Raji (cell line): ENCODE results near the gene GDI1.

Experiments used
- POLR2A ChIP-seq: IDR thresholded peaks from 2 replicates; pipeline ENCODE4 v1.6.1; 2011; ENCODE audit warnings: low read depth, low read length, control low read depth; ENCODE audit not compliant: insufficient read depth

Gene GDI1

GRCh38 chrX:154430916-154431315 lies 6.0 kb upstream of the GDI1 start:
- TF ChIP-seq POLR2A: no peak

- no peak for TF ChIP-seq POLR2A
These were observed 5.6 kb upstream of the GDI1 start for GRCh38 chrX:154431341-154431740.

DNA sequence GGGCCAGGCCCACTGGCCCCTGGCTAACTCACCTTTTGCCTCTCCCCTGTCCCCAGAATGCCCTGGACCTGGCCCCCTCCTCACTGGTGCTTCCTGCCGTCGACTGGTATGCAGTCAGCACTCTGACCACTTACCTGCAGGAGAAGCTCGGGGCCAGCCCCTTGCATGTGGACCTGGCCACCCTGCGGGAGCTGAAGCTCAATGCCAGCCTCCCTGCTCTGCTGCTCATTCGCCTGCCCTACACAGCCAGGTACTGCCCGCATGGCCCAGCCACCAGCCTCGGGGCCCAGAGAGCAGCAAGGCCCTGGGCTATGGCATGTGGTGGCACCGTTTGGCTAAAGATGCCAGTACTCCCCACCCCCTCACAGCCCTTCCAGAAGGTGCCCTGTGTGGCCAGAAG lies 4.7 kb upstream of the GDI1 start:
- TF ChIP-seq POLR2A: no peak

- no peak for TF ChIP-seq POLR2A
These were observed 3.3 kb upstream of the GDI1 start for GRCh38 chrX:154433605-154434004.

DNA sequence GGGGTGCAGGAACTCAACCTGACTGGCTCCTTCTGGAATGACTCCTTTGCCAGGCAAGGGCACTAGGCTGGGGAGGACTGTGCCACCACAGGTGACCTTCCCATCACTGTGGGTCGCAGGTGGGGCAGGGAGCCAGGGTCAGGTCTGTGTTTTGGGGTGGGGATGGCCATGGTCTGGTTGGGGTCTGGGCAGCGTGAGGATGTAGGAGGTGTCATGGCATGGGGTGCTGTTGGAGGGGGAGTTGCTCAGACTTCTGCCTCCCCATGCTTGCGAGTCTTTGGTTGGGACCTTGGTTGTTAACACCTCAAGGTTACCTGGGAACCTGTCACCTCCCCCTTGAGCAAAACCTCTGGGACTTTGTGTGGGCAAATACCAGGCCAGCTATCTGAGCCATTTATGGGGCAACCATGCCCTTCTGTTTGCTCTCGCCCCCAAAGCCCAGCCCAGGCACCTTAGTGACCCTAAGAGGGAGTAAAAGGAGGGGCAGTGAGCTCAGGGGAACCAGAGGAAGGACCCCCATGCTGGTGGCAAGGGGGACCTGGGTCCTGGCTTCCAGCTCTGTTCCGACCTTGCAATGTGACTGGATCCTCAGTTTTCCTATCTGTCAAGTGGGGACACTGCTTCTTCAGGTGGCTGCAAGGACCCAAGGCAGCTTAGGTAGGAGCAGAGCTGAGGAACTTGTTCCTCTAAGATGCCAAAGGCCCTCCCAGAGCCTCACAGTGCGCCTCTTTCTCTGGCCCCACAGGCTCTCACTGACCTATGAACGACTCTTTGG lies 2.4 kb upstream of the GDI1 start:
- no peak for TF ChIP-seq POLR2A

DNA sequence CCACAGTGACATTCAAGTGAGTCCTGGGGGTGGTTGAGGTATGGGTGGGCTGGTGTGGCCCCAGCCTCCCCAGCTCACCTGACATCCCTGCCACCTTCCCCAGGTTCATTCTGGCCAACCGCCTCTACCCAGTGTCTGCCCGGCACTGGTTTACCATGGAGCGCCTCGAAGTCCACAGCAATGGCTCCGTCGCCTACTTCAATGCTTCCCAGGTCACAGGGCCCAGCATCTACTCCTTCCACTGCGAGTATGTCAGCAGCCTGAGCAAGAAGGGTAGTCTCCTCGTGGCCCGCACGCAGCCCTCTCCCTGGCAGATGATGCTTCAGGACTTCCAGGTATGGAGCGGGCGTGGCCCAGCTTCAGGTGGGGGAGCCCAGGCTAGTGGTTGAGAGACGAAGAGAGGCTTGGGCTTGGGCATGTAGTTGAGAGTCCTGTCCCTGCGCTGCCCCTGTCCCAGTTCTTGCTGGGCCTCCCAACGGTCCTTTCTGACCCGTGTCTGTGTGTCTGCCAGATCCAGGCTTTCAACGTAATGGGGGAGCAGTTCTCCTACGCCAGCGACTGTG lies 1.7 kb upstream of the GDI1 start:
- TF ChIP-seq POLR2A: no peak

GRCh38 chrX:154436374-154436982 lies 476 bp upstream of the GDI1 start:
- TF ChIP-seq POLR2A: no peak

- TF ChIP-seq POLR2A: no peak
These were observed 1.3 kb downstream of the GDI1 start for GRCh38 chrX:154437971-154438893.

DNA sequence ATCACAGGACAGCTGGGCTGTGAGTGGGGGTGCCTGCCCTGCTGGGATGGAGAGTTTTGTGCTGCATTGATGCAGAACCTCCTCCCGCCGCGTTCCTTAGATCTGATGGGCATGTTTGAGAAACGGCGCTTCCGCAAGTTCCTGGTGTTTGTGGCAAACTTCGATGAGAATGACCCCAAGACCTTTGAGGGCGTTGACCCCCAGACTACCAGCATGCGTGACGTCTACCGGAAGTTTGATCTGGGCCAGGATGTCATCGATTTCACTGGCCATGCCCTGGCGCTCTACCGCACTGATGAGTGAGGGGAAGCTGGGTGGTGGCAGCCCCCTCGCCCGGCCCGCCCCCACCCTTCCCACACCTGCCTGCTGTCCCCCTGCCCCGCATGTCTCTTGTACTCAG lies 2.9 kb downstream of the GDI1 start:
- no peak for TF ChIP-seq POLR2A

- TF ChIP-seq POLR2A: no peak
These were observed 3.8 kb downstream of the GDI1 start for GRCh38 chrX:154440623-154441357.

- TF ChIP-seq POLR2A: no peak
These were observed 4.6 kb downstream of the GDI1 start for GRCh38 chrX:154441564-154441963.

DNA sequence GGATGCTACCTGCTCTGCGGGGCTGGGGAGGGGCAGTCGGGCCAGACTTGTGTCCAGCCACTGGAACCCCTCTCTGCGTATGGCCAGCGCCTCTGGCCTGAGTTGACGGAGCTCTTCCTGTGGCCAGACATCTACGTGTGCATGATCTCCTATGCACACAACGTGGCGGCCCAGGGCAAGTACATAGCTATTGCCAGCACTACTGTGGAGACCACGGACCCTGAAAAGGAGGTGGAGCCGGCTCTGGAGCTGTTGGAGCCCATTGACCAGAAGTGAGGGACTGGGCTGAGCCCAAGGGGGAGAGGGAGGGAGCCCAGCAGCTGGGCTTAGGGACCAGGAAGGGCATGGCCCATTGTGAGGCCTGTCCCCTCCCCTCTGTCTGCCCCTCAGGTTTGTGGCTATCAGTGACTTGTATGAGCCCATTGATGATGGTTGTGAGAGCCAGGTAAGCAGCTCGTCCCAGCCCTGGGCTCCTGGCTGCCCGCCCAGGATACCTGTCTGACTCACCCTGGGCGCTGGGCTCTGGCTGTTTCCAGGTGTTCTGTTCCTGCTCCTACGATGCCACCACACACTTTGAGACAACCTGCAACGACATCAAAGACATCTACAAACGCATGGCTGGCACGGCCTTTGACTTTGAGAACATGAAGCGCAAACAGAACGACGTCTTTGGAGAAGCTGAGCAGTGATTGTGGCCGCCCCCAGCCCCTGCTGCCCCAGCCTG lies 5.2 kb downstream of the GDI1 start:
- TF ChIP-seq POLR2A: no peak

DNA sequence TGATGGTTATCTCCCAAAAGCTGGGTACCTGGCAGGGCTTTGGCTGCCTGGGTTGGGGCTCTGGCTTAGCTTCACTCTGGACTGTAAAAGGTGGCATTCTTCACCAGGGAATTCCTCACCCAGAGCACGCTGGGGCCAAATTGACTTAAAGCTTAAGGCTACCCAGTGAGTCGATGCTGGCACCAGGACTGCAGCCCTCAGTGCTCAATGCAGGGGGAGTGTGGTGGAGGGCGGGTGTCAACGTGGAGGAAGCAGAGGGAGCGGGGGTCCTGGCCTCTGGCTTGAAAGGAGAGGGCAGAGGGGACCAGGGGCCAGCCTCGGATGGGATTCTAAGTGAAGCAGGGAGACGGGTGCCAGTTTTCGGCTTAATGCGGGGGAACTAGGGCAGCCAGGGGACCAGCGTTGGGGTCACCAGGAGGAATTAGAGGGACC lies 6.5 kb downstream of the GDI1 start:
- TF ChIP-seq POLR2A: no peak

DNA sequence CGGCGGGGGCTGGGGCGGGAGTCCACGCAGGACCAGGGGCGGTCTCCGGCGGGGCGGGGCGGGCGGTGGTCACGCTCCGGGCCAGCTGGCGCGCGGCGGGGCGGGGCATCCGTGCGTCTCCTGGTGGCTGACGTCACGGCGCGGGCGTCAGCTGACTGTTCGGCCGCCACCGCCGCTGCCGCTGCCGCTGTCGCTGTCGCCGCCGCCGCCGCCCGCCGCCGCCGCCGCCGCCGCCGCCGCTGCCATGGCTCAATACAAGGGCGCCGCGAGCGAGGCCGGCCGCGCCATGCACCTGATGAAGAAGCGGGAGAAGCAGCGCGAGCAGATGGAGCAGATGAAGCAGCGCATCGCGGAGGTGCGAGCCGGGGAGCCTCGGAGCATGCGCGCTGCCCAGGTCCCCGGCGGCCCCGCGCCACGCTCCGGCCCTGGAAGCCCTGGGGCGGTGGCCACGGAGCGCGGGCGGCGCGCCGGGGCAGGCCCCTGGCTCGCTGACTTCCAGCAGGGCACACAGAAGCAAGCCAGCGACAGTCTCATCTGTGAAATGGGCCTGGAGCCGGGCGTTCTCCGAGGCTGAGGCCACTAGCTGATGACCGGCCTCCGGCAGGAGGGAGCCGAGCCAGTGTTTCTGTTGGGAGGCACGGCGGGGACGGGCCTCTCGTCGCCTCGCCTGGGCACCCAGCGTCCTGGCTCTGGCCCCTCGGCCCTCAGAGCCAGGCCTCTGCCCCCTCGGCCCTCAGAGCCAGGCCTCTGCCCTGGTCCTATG lies 7.2 kb downstream of the GDI1 start, which contains the start of gene FAM50A:
FAM50A (plus strand) TSS at position 150 of the 763 bp plus-strand sequence; CDS start at position 245, 95 bp downstream.
- TF ChIP-seq POLR2A: 0 out of 2 replicates have a peak, but pooled peaks have one; percentile 21
